Measurements from ENCODE around the gene KNSTRN.
A peak's percentile ranks its signal among the peaks of the same experiment; 100 is the strongest.

KNSTRN gene

DNA sequence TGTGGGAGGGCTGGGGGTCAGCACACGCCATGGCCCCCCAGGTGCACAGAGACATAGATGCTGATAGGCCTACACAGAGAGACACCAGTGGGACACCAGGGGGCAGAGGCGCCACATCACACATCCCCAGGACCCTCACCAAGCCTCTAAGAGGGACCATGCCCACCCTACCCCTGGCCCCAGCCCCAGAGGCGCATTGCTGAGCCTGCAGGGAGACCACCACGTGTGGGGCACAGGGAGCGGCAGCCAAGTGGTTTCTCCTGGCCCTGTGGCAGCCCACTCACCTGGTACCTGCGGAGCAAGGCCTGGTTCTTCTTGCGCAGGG, 42.9 kb upstream of the KNSTRN start:
- TF ChIP-seq POLR2A (IDR thresholded peaks at IDR 0.05; ENCODE audit: low read depth, low read length) (no peak), TAF1 (IDR thresholded peaks at IDR 0.05; ENCODE audit: borderline replicate concordance, low read depth, low read length) (no peak), POLR2AphosphoS5 (IDR thresholded peaks at IDR 0.05; ENCODE audit: low read depth, low read length) (no peak)
- DNase-seq (ENCODE audit: insufficient read length) (no peak), FAIRE-seq (no peak)

DNA sequence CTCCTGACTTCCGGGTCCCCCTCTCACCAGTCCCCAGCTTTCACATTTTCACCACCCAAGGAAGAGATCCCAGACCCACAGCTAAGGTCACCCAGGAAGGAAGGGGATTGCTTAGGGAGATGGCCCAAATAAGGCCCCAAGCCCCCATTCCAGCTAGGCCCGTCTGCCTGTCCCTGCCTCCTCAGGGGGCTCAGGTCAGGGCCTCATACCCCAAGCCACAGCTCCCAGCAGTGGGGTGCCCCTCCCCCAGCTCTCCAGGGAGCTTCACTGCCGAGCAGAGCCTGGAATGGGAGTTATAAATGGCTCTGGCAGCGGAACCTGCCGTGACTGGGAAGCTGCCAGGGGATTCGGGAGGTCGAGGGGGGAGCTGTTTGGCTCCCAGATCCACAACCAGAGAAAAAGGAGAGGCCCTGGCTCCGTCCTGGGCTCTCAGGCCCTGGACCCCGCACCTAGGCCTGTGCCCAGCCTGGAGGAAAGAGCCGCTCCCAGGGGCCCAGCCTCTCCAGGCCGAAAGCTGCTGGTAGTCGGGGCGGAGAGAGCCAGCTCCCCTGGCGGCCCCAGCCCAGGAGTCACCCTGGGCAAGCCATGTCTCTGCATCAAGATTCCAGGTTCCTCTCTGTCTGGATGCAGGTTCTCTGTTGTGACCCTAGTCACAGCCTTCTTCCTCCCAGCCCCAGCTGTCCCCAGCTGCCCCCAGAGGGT, 42.3 kb upstream of the KNSTRN start:
- TF ChIP-seq TAF1 (IDR thresholded peaks at IDR 0.05; ENCODE audit: borderline replicate concordance, low read depth, low read length) (no peak), POLR2AphosphoS5 (IDR thresholded peaks at IDR 0.05; ENCODE audit: low read depth, low read length) (no peak), POLR2A (IDR thresholded peaks at IDR 0.05; ENCODE audit: low read depth, low read length) (no peak)
- DNase-seq (ENCODE audit: insufficient read length): no peak
- no peak for FAIRE-seq

DNA sequence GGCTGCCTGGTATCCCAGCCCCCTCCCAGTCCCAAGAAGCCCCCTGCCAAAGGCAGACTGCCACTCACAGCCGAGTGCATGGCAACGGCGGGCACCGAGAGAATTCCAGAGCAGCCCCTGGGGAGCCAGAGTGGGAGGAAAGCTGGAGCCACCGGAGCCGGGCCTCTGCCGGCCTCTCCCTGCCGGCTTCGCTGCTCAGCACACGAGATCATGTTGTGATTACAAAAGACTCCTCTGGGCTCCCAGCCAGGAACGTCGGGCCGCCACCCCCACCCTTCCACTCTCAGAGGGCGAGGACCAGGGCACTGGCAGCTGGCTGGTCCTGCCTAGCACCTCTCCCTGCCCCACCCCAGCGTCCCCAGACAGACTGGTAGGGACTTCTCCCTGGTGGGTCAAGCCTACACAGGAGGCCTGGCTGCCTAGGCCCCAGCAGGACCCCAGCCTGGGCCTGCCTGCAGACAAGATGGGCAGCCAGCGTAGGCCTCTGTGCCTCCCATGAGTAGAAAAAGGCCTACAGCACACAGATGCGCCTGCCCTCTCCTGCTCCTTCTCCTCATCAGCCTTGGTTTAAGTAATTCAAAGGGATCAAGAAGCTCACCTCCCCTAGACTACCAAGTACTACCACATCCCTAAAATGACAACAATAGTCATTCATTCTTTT, 41.7 kb upstream of the KNSTRN start, which contains the start of gene CCDC9B:
TSS of gene CCDC9B (minus strand) at position 200 of the 661 bp plus-strand sequence. CDS start at position 80, 120 bp downstream.
- no peak for DNase-seq (ENCODE audit: insufficient read length)
- TF ChIP-seq POLR2A (IDR thresholded peaks at IDR 0.05; ENCODE audit: low read depth, low read length) (no peak), TAF1 (IDR thresholded peaks at IDR 0.05; ENCODE audit: borderline replicate concordance, low read depth, low read length) (no peak), POLR2AphosphoS5 (IDR thresholded peaks at IDR 0.05; ENCODE audit: low read depth, low read length) (no peak)
- no peak for FAIRE-seq

DNA sequence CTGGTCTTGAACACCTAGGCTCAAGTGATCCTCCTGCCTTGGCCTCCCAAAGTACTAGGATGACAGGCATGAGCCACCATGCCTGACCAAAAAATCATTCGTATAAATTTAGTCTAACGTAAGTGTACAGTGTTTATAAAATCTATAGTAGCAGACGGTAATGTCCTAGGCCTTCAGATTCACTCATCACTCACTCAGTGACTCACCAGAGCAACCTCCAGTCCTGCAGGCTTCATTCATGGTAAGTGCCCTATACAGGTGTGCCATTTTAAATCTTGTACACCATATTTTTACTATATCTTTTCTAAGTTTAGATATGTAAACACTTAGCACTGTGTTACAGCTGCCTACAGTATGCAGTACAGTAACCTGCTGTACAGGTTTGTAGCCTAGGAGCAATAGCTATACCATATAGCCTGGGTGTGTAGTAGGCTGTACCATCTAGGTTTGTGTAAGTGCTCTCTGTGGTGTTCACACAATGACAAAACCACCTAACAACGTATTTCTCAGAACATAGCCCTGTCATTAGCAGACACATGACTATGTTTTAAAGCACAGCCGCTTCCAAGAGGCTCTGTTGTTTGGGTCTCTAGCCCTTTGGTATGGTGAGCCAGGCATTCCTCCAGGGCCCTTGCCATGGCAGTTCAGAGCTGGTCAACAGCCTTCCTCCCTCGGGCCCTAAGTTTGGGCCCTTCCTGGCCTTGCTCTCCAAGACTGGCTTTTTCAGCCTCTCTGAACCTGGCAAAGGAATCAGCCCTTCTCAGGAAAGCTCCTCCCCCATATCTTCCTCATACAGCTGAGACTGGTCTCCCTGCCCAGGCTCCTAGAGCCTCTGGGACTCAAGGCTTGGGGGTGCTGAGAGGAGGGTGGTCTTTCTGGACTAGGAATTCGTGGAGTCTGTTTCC, 39.9 kb upstream of the KNSTRN start:
- FAIRE-seq (no peak), DNase-seq (ENCODE audit: insufficient read length) (no peak)
- TF ChIP-seq POLR2A (IDR thresholded peaks at IDR 0.05; ENCODE audit: low read depth, low read length): no peak
- TF ChIP-seq POLR2AphosphoS5 (IDR thresholded peaks at IDR 0.05; ENCODE audit: low read depth, low read length): no peak
- TF ChIP-seq TAF1 (IDR thresholded peaks at IDR 0.05; ENCODE audit: borderline replicate concordance, low read depth, low read length): no peak

DNA sequence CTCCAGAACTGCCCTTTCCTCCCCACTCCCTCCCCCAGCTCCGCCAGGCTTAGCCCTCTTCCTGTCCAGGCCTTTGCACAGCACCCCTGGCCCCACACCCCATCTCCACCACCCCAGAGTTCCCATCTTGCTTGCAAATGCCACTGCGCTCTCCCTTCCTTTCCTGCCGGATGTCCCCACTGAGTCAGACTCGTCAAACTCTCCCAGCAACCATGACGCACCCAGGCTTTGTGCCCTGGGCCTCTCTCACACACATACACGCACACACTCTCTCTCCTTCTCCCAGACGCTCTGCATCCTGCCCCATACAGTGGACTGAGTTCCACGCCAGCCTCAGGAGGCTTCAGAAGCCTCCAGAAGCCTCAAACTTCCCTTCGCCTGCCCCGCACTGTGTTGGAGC, 39.0 kb upstream of the KNSTRN start:
- DNase-seq (ENCODE audit: insufficient read length) (no peak), FAIRE-seq (no peak)
- TF ChIP-seq TAF1 (IDR thresholded peaks at IDR 0.05; ENCODE audit: borderline replicate concordance, low read depth, low read length) (no peak), POLR2A (IDR thresholded peaks at IDR 0.05; ENCODE audit: low read depth, low read length) (no peak), POLR2AphosphoS5 (IDR thresholded peaks at IDR 0.05; ENCODE audit: low read depth, low read length) (no peak)

- no peak for TF ChIP-seq POLR2AphosphoS5 (IDR thresholded peaks at IDR 0.05; ENCODE audit: low read depth, low read length)
- DNase-seq (ENCODE audit: insufficient read length): no peak
- no peak for FAIRE-seq
Measured at GRCh38 chr15:40344217-40344616, 38.3 kb upstream of the KNSTRN start.

GRCh38 chr15:40344631-40345120, 37.8 kb upstream of the KNSTRN start:
- FAIRE-seq: peak; percentile 87
- peak; percentile 79 for DNase-seq (ENCODE audit: insufficient read length)
- TF ChIP-seq TAF1 (IDR thresholded peaks at IDR 0.05; ENCODE audit: borderline replicate concordance, low read depth, low read length) (no peak), POLR2A (IDR thresholded peaks at IDR 0.05; ENCODE audit: low read depth, low read length) (no peak), POLR2AphosphoS5 (IDR thresholded peaks at IDR 0.05; ENCODE audit: low read depth, low read length) (no peak)

DNA sequence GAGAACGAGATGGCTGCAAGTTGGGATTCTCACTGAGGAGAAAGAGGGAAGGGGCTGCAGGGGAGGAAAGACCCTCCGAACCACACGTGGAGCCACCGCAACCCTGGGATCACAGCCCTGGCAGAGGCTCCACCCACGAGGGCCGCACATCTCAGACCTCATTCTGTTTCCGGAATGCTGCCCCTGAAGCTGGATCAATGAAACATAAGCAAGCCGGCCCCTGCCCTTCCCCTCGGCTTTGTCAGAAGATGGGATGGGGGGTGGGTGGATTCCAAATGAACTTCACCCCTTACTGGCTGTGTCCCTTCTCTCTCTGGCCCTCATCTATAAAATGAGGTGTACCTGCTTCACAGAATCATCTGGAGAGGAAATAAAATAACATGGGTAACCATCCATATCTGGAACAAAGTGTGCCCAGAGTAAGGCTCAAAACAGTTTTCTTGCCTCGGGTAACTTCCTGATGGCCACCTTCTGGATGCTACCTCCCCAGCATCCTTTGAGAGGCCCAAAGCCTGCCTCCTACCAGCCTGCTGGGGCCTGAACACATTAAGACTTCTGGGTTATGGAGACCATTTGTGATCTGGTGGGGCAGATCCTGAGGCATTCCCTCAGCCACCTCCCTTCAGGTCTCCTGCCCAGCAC, 37.2 kb upstream of the KNSTRN start:
- FAIRE-seq (no peak), DNase-seq (ENCODE audit: insufficient read length) (no peak)
- TF ChIP-seq POLR2A (IDR thresholded peaks at IDR 0.05; ENCODE audit: low read depth, low read length) (no peak), TAF1 (IDR thresholded peaks at IDR 0.05; ENCODE audit: borderline replicate concordance, low read depth, low read length) (no peak), POLR2AphosphoS5 (IDR thresholded peaks at IDR 0.05; ENCODE audit: low read depth, low read length) (no peak)

DNA sequence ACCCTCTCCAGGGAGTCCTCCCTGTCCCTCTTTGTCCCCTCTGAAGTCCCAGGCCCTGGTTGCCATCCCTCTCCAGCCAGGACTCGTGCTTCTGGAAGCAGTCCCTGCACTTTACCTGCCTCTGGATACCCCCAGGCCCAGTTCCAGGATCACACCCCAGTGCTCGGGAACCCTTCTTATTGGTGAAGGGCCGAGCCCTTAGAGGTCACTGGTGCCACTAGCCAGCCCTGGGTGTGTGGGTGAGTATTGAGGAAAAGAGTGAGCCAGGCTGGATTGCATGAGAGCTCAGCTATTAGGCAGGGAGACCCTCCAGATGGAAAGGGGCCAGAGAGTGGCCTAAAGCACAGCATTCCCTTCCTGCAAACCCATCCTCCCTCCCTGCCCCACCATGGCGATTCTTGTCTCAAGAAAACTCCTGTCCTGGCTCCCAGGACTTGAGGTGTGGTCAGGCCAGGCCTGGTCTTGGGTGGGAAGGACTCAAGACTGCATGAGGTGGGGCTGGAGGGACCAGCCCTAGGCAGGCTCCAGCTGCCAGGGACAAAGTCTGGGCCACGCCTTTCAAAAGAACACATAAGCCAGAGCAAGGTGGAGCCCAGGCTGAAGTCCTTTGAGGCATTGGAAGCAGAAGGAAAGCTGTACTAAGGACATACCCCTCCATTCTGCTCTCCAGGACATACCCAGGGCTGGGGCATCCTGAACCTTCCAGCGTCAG, 36.5 kb upstream of the KNSTRN start:
- TF ChIP-seq POLR2AphosphoS5 (IDR thresholded peaks at IDR 0.05; ENCODE audit: low read depth, low read length) (no peak), POLR2A (IDR thresholded peaks at IDR 0.05; ENCODE audit: low read depth, low read length) (no peak), TAF1 (IDR thresholded peaks at IDR 0.05; ENCODE audit: borderline replicate concordance, low read depth, low read length) (no peak)
- FAIRE-seq (no peak), DNase-seq (ENCODE audit: insufficient read length) (no peak)

Data from GM12892 (cell line).